MM.1S (cell line): ENCODE results near the gene SMOC1.

Source experiments
- DNase-seq: peaks from one replicate; pipeline ENCODE4 v3.0.0-alpha.2; 2015
- H2AFZ ChIP-seq: fragments of 300-600 bp; sonication (generic); 2 replicates; pipeline ENCODE4 v1.6.0; 2016; ENCODE audit warnings: antibody characterized with exemption, low read length
- H3F3A ChIP-seq: fragments of 300-600 bp; sonication (generic); 2 replicates; pipeline ENCODE4 v1.6.1; 2016; ENCODE audit warnings: mild to moderate bottlenecking, antibody characterized with exemption, low read length, moderate library complexity, mixed read lengths; ENCODE audit not compliant: insufficient read depth
- H3K27ac ChIP-seq: fragments of 300-600 bp; sonication (generic); 2 replicates; pipeline ENCODE4 v1.5.1; 2016; ENCODE audit warnings: mild to moderate bottlenecking, low read length
- H3K27me3 ChIP-seq: fragments of 300-600 bp; sonication (generic); replicated peaks from 2 replicates; pipeline ENCODE4 v1.6.0; 2016; ENCODE audit warnings: low read length; ENCODE audit not compliant: insufficient read depth
- H3K36me3 ChIP-seq: fragments of 300-600 bp; sonication (generic); replicated peaks from 2 replicates; pipeline ENCODE4 v1.6.1; 2016; ENCODE audit warnings: mild to moderate bottlenecking, low read length, mixed read lengths; ENCODE audit not compliant: insufficient read depth
- H3K4me1 ChIP-seq: fragments of 300-600 bp; sonication (generic); 2 replicates; pipeline ENCODE4 v1.6.1; 2016; ENCODE audit warnings: low read length, mixed read lengths
- H3K4me2 ChIP-seq: fragments of 300-600 bp; sonication (generic); 2 replicates; pipeline ENCODE4 v1.6.0; 2016; ENCODE audit warnings: low read depth, low read length
- H3K4me3 ChIP-seq: fragments of 300-600 bp; sonication (generic); 2 replicates; pipeline ENCODE4 v1.5.1; 2016; ENCODE audit warnings: low read length, mixed read lengths
- H3K79me2 ChIP-seq: fragments of 300-600 bp; sonication (generic); 2 replicates; pipeline ENCODE4 v1.6.1; 2016; ENCODE audit warnings: mixed run types, low read length, mixed read lengths
- H3K9ac ChIP-seq: fragments of 300-600 bp; sonication (generic); 2 replicates; pipeline ENCODE4 v1.6.1; 2016; ENCODE audit warnings: low read length, mixed read lengths
- H3K9me2 ChIP-seq: fragments of 300-600 bp; sonication (generic); replicated peaks from 2 replicates; pipeline ENCODE4 v1.6.1; 2016; ENCODE audit warnings: mild to moderate bottlenecking, low read length, mixed read lengths; ENCODE audit not compliant: insufficient read depth
- H3K9me3 ChIP-seq: fragments of 300-600 bp; sonication (generic); replicated peaks from 2 replicates; pipeline ENCODE4 v1.6.1; 2016; ENCODE audit warnings: mild to moderate bottlenecking, low read length, mixed read lengths; ENCODE audit not compliant: insufficient read depth
- H4K20me1 ChIP-seq: fragments of 300-600 bp; sonication (generic); 2 replicates; pipeline ENCODE4 v1.6.1; 2016; ENCODE audit warnings: mild to moderate bottlenecking, low read length, moderate library complexity, mixed read lengths; ENCODE audit not compliant: insufficient read depth
- EZH2 ChIP-seq: fragments of 300-600 bp; sonication (generic); optimal IDR thresholded peaks from 2 replicates; pipeline ENCODE3; 2017; ENCODE audit warnings: low read depth, mild to moderate bottlenecking, antibody characterized with exemption, low read length, mixed read lengths
- EZH2phosphoT487 ChIP-seq: fragments of 300-600 bp; sonication (generic); IDR thresholded peaks from 2 replicates; pipeline ENCODE4 v1.6.1; 2018; ENCODE audit warnings: antibody characterized with exemption, low read length
- TF ChIP-seq, protein P1 (sequence below): fragments of 300-600 bp; sonication (generic); IDR thresholded peaks from 2 replicates; pipeline ENCODE4 v1.5.1; 2016; ENCODE audit warnings: antibody characterized with exemption, low read length, mixed read lengths

SMOC1 gene

DNA sequence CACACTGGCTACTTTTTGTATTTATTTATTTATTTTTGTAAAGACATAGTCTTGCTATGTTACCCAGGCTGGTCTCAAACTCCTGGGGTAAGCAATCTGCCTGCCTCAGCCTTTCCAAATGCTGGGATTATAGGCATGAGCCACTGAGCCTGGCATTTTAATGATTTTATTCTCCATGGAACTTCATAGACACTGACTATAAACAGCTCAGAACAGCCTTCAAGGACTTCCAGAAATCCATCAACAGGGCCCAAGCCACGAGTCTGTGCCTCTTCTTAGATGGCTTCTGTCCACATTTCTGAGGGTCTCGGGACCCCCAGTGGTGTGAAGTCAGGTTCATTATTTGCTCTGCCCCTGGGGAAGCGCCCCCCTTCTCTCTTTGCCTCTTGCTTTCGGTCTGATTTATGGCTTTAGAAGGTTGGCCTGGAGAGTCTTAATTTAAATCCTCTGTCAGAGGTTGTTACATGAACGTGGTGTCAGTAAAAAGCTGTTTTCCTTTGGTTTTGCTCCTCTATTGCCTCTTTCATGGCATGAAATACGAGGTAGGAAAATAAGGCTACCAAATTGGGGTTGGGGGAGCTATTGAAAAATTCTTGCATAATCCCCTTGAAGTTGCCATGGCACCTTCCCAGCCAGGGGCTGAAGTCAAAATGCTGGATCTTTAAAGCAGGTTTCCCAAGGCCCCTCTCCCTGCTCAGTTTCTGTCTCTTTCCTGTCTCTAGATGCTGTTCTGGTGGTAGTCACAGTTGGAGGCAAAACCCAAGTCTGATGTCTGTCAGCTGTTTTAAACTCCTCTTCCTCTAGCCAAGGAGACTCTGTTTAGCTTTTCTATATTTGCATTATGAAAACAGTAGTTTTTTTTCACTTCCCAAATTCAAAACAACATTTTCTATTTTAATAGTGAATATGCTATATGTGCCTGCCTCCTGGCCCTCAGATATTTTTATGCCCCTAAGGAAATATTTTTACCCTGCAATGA, 129.4 kb downstream of the SMOC1 start:
- H3K79me2 ChIP-seq = no peaks in the 10 kb centered on the region
- H3K4me1 ChIP-seq = peaks cover 31% of the 10 kb centered on the region
- no peak for DNase-seq
- H3K27me3 ChIP-seq = no peaks in the 10 kb centered on the region
- 0 out of 2 replicates have a peak, but pooled peaks cover 6% of the 10 kb centered on the region for H3F3A ChIP-seq
- H3K4me3 ChIP-seq = no peak overlapping the region
- no peaks in the 10 kb centered on the region for H4K20me1 ChIP-seq
- H3K9me3 ChIP-seq = no peaks in the 10 kb centered on the region
- TF ChIP-seq EZH2 = no peak
- TF ChIP-seq EZH2phosphoT487 = no peak
- TF ChIP-seq, protein P1, sequence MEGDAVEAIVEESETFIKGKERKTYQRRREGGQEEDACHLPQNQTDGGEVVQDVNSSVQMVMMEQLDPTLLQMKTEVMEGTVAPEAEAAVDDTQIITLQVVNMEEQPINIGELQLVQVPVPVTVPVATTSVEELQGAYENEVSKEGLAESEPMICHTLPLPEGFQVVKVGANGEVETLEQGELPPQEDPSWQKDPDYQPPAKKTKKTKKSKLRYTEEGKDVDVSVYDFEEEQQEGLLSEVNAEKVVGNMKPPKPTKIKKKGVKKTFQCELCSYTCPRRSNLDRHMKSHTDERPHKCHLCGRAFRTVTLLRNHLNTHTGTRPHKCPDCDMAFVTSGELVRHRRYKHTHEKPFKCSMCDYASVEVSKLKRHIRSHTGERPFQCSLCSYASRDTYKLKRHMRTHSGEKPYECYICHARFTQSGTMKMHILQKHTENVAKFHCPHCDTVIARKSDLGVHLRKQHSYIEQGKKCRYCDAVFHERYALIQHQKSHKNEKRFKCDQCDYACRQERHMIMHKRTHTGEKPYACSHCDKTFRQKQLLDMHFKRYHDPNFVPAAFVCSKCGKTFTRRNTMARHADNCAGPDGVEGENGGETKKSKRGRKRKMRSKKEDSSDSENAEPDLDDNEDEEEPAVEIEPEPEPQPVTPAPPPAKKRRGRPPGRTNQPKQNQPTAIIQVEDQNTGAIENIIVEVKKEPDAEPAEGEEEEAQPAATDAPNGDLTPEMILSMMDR = no peak
- no peak overlapping the region for H2AFZ ChIP-seq
- H3K9me2 ChIP-seq = no peaks in the 10 kb centered on the region
- H3K27ac ChIP-seq = peak overlapping the region; percentile 47; the same call in 1 of the 2 replicates
- peak overlapping the region; percentile 39 for H3K4me2 ChIP-seq
- no peaks in the 10 kb centered on the region for H3K36me3 ChIP-seq
- H3K9ac ChIP-seq = no peak overlapping the region; the same call in 1 of the 2 replicates

DNA sequence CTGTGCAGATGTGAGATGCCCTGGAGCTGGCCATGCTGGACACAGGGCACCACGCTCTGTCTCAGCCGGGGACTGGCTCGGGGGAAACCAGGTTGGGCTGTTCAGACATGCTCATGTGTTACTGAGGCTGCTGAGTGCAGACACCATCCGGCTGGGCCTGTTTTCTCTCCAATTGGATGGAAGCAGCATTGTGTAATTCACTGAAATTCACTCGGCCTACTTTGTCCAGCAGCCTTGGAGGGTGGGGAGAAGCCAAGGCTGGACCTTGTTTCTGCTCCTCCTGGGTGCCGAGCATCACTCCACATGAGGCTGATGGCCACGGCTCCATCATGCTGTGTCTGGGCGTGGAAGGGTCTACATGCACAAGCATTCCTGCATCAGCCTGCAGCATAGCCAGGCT, 130.7 kb downstream of the SMOC1 start:
- H3K27ac ChIP-seq = no peak overlapping the region
- H3F3A ChIP-seq = 0 out of 2 replicates have a peak, but pooled peaks cover 6% of the 10 kb centered on the region
- H4K20me1 ChIP-seq = no peaks in the 10 kb centered on the region
- H2AFZ ChIP-seq = no peak overlapping the region
- no peaks in the 10 kb centered on the region for H3K9me3 ChIP-seq
- H3K4me2 ChIP-seq = no peak overlapping the region
- TF ChIP-seq EZH2 (no peak), EZH2phosphoT487 (no peak)
- TF ChIP-seq, protein P1 = no peak
- H3K4me3 ChIP-seq = no peak overlapping the region
- no peaks in the 10 kb centered on the region for H3K9me2 ChIP-seq
- no peaks in the 10 kb centered on the region for H3K27me3 ChIP-seq
- no peaks in the 10 kb centered on the region for H3K36me3 ChIP-seq
- no peak overlapping the region for H3K9ac ChIP-seq
- H3K79me2 ChIP-seq = no peaks in the 10 kb centered on the region
- no peak for DNase-seq
- H3K4me1 ChIP-seq = peaks cover 31% of the 10 kb centered on the region

GRCh38 chr14:70011098-70011497, 131.9 kb downstream of the SMOC1 start:
- Histone ChIP-seq H3K36me3 (no peaks in the 10 kb centered on the region), H3K9ac (no peak overlapping the region), H3K79me2 (no peaks in the 10 kb centered on the region), H3F3A (0 out of 2 replicates have a peak, but pooled peaks cover 6% of the 10 kb centered on the region), H2AFZ (no peak overlapping the region), H3K27ac (no peak overlapping the region), H3K4me2 (no peak overlapping the region), H4K20me1 (no peaks in the 10 kb centered on the region), H3K4me1 (peaks cover 30% of the 10 kb centered on the region), H3K9me2 (no peaks in the 10 kb centered on the region), H3K27me3 (no peaks in the 10 kb centered on the region), H3K4me3 (no peak overlapping the region), H3K9me3 (no peaks in the 10 kb centered on the region)
- no peak for DNase-seq
- TF ChIP-seq, protein P1 = no peak
- TF ChIP-seq EZH2phosphoT487 = no peak
- TF ChIP-seq EZH2 = no peak
